HPDE6-E6E7 (cell line): ENCODE data around the gene LRCH4.
A peak's percentile ranks its signal among the peaks of the same experiment; 100 is the strongest.

ENCODE experiments used
- DNase-seq: peaks from one replicate; pipeline ENCODE4 v3.0.0; 2011; ENCODE audit warnings: missing footprints; ENCODE audit errors: extremely low spot score

Gene LRCH4

DNA sequence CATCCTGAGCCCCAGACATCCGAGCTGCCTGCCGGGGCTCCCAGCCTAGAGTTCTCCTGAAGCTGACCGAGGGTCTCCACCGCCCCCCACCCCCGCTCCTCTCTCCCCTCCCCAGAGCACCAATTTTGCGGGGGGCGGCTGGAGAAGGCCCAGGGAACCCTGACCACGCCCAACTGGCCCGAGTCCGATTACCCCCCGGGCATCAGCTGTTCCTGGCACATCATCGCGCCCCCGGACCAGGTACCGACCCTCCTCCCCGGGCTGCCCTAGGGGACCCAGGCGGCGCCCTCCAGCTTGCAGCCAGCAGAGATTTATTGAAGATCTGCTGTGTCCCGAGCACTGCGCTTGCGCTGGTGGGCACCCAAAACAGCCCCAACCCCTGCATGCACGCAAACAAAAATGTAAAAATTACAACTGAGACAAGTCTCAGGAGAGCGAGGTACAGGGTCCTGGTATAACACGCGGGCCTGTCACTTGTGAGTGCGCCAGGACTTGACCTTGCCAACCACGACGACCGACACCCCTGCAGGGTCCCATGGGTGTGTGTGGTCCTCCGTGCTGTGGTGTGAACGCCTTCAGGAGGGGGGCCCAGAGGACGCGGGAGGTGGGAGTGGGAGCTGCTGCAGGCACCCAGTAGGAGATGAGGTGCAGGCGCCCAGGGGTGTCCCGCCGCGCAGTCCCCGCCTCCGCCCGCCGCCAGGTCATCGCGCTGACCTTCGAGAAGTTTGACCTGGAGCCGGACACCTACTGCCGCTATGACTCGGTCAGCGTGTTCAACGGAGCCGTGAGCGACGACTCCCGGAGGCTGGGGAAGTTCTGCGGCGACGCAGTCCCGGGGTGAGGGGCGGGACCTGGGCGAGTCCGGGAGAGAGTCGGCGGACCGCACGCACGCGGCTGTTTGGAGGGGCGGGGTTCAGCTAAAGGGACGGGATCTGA is 19.3 kb upstream of the LRCH4 start:
- DNase-seq: no peak

- peak; percentile 80 for DNase-seq
Measured at GRCh38 chr7:100604028-100604975, 18.4 kb upstream of the LRCH4 start.

DNA sequence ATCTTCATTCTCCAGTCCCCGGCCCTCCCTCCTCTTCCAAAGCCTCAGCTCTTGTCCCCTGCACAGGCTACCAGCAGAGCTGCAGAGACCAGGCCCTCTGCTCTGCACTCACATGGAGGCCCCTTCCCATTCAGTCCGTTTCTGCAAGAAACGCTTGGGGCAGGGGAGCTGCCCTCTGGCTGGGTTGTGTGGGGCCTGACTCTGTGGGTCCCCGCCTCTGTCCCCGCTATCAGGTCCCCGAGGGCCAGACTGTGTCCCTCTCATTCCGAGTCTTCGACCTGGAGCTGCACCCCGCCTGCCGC is 17.7 kb upstream of the LRCH4 start:
- no peak for DNase-seq

- no peak for DNase-seq
Measured at GRCh38 chr7:100602889-100603725, 17.2 kb upstream of the LRCH4 start.

DNA sequence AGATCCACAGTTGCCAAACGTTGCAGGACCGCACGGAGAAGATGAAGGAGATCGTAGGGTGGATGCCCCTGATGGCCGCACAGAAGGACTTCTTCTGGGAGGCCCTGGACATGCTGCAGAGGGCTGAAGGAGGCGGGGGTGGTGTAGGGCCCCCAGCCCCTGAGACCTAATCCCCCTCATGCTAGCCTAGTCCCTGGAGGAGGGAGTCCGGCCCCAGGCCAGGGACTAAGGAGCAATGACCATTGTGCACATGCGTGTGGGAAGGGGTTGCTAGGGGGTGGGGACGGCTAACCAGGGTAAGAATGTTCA is 14.8 kb upstream of the LRCH4 start:
- DNase-seq: no peak

DNA sequence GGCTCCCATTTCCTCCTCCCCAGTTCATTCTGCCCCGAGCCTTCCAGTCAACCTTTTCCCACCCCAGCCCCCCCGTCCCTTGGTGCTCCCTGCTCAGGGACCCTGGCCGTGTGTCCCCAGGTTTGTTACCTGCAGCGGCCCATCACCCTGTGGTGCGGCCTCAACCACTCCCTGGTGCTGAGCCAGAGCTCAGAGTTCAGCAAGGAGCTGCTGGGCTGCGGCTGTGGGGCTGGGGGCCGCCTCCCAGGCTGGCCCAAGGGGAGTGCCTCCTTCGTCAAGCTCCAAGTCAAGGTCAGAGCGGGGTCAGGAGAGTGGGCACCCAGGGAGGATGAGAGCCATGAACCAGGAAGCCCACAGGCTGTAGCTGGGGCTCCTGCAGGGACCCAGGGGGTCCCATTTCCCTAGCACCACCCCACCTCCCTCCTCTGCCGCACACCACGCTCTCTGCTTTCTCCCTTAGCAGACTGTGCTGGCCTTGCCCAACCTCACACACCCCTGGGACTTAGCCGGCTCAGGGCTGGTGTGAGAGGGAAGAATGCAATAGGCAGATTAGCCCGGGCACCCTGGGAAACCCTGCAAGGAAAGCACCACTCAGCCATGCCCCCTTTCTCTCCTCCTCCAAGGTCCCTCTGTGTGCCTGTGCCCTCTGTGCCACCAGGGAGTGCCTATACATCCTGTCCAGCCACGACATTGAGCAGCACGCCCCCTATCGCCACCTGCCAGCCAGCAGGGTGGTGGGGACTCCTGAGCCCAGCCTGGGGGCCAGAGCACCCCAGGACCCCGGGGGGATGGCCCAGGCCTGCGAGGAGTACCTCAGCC is 14.2 kb upstream of the LRCH4 start:
- DNase-seq: no peak

DNA sequence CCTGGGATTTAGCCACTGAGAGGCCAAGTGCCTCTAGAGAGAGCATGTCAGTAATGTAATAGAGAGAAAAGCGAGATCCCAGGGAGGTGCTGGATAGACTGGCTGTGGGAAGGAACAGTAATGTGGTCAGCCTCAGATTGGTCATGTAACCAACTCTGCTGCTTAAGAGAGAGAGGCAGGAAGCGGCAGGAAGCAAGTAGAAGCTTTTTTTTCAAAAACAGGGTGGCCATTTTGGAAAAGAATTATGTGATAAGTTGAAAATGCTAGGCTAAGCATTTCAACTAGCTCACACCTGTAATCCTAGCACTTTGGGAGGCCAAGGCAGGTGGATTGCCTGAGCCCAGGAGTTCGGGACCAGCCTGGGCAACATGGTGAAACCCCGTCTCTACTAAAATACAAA is 12.5 kb upstream of the LRCH4 start:
- no peak for DNase-seq

DNA sequence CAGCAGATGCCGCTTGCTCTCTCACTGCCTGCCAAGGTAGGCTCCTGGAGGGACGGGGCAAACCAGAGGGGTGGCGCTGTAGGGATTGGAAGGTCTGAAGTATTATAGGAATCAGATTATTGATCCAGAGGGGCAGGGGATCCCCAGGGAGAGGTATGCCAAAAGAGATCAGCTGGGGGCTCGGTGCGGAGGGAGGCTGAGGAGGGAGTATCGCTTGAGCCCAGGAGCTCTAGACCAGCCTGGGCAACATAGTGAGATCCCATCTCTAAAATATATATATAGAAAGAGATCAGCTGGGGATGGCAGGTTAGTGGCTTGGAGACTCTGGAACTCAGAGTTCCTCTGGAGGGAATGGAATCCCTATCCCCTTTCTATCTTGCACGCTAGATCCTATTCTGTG is 9.3 kb upstream of the LRCH4 start:
- no peak for DNase-seq

DNA sequence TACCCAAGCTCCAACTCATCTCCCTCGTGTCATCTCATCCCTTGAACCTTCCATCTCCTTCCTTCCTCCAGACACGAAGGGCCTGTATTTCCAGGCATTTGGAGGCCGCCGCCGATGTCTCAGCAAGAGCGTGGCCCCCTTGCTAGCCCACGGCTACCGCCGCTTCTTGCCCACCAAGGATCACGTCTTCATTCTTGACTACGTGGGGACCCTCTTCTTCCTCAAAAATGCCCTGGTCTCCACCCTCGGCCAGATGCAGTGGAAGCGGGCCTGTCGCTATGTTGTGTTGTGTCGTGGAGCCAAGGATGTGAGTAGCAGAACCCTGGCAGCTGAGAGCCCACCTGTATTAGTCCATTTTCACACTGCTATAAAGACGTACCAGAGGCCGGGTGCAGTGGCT is 5.7 kb upstream of the LRCH4 start:
- DNase-seq: no peak

GRCh38 chr7:100590077-100590737 is 4.3 kb upstream of the LRCH4 start:
- no peak for DNase-seq

DNA sequence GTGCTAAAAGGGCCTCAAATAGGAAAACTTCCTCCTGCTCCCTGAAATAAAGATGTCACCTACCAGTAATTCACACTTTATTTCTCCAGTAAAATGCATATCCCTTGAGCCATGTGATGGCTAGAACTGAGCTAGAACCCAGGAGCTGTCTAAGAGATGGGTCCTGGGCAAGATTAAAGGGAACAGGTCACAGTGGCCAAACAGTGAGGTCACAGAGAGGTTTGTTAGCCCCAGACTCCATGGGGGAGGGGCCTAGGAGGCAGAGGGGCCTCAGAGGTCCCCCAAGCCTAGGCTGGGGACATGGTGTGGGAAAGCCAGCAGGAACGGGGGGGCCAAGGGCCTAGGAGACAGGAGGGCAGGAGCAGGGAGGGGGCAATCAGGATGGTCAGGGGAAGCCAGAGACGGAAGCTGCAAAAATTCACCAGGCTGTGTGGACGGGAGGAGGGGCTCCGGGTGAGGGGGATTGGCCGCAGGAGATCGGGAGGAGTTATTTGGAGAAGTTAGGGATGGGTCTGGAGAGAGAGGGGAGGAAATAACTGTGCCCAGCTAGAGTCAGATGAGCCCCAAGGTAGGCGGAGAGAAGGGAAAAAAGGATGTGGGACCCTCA is 3.5 kb upstream of the LRCH4 start:
- DNase-seq: no peak

DNA sequence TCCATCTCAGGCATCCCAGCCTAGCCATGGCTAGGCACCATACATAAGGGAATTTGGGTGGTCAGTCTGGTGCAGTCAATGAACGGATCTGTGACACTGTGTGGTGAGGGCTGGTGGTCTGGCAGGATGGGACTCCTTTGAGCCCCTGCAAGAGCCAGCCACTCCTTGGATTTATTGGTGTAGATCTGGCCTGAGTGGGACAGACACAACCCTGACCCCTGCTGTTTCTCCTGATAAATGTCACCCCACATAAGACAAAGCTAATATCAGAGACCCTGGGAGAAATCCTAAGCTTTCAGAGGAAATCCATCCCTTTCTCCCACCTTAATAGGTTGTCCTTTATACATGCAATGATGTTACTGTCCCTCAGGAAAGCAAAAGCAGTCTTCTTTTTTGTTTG is 2.5 kb upstream of the LRCH4 start:
- DNase-seq: no peak

- peak; percentile 100 for DNase-seq
Measured at GRCh38 chr7:100586266-100587025, 517 bp upstream of the LRCH4 start, which contains the start of gene FBXO24. FBXO24 (plus strand) TSS chr7:100586328; CDS start chr7:100586626, 298 bp downstream.

DNA sequence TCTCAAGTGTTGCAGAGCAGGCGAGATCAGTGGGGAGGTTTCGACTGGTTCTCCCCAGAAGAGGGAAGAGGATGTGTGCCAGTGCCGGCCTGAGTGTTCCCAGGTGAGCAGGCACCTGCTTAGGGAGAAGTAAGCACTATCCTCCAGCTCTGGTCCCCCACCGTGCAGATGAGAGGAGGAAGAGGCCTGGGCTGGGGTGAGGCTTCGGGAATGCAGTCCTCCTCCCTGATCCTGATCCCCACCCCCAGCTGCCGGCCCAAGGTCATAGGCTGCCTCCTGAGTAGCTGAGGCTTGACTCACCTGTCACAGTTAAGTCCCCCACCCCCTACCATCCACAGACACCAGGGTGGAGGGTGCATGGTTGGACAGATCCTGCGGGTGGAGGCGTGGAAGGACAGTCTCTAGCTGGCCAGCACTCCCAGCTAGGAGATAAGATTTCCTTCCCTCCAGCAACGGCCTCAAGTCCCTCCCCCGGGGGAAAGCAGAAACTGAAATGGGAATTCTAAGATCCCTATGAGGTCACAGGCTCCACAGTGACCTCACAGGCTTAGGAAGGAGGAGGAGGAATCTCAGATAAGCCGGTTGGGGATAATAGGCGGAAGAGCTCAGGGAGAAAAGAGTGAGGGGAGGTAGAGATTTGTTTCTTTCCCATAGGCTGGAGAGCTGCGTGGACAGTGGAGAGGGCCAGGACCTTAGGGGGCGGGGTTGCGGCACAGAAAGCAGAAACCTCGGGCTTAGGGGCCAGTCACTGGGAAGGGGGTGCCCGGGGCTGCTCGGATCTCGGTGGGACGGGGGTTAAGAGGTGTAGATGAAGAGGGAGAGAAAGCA is 1.0 kb downstream of the LRCH4 start:
- DNase-seq: no peak

DNA sequence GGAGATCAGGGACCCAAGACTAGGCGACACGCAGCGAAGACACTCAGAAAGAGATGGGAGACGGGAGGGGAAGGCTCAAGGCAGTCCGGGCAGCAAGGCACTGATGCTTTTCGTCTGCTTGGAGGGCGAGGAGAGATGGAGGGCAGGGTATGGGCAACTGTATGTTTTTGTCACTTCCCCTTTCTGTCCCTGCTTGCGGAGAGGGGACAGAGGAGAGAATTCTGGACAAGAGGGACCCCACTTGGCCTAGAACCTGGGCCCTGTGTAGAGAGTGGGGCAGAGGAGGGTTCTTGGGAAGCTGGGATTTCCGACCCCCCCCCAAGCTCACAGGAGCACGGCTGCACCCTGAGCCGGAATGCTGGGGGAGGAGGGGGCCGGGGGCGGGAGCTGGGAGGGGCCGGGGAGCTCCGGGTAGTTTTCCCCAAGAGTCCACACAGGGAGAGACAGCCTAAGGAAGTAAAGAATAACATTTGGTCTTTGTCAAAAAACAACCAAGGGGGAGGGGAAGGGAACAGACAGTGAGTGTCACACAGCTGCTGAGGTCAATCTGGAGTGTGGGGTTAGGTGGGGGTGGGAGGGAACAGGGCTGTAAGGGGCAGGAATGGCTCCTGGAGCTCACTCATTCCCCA is 1.8 kb downstream of the LRCH4 start:
- DNase-seq: no peak

- no peak for DNase-seq
Measured at GRCh38 chr7:100583132-100584053, 2.5 kb downstream of the LRCH4 start.

GRCh38 chr7:100582650-100583049 is 3.3 kb downstream of the LRCH4 start:
- no peak for DNase-seq
